SK-N-SH (cell line): ENCODE data around the gene SENP5. TPM values are rescaled to one million over a fixed set of nuclear protein-coding genes. Genes with fewer than 3 reads are reported as not detected.

ENCODE experiments used
- CTCF ChIA-PET: fragments of 300-600, 350-600 bp; formaldehyde crosslinking; extraction: SDS; loops from one replicate; lab custom pipeline; 2021; lab: Yijun Ruan, JAX
- POLR2A ChIA-PET: fragments of 350-600 bp; sonication (Branson Sonifier 250); formaldehyde crosslinking; extraction: SDS; loops from one replicate; lab custom pipeline; 2020; ENCODE audit warnings: antibody characterized with exemption, inconsistent platforms; lab: Yijun Ruan, JAX
- DNase-seq: peaks from one replicate; pipeline ENCODE4 v3.0.0; 2012
- H2AFZ ChIP-seq: fragments of 200-600 bp; sonication (generic); 2 replicates; pipeline ENCODE4 v1.8.1; 2016; ENCODE audit warnings: antibody characterized with exemption, mild to moderate bottlenecking, low read depth
- H3F3A ChIP-seq: fragments of 200-600 bp; sonication (generic); replicated peaks from 2 replicates; pipeline ENCODE3; 2016; ENCODE audit warnings: antibody characterized with exemption, mild to moderate bottlenecking; ENCODE audit not compliant: insufficient read depth
- H3K27ac ChIP-seq, 2 experiments: fragments of 200-500 bp in 1 of 2; fragments of 200-600 bp in 1 of 2; sonication (Bioruptor generic) in 1 of 2; sonication (generic), shearing (Covaris generic) in 1 of 2; 2 replicates each; pipeline versions ENCODE4 v1.5.1 to v1.6.1; 2014 to 2016; ENCODE audit warnings: low read depth in 2 of 2, inconsistent platforms in 1 of 2, low read length in 1 of 2, mild to moderate bottlenecking in 1 of 2, mixed read lengths in 1 of 2
- H3K27me3 ChIP-seq: fragments of 200-600 bp; sonication (generic), shearing (Covaris generic); 2 replicates; pipeline ENCODE4 v1.6.1; 2016; ENCODE audit warnings: mixed run types; ENCODE audit not compliant: insufficient read depth
- H3K36me3 ChIP-seq, 2 experiments: fragments of 200-500 bp in 1 of 2; fragments of 200-600 bp in 1 of 2; sonication (Bioruptor generic) in 1 of 2; sonication (generic) in 1 of 2; replicated peaks in 1 of 2; 2 replicates each; pipeline versions ENCODE3 to v1.5.1; 2014 to 2016; ENCODE audit warnings: low read length in 1 of 2, mild to moderate bottlenecking in 1 of 2; ENCODE audit not compliant: insufficient read depth in 2 of 2, control insufficient read depth in 1 of 2
- H3K4me1 ChIP-seq, 2 experiments: fragments of 200-500 bp in 1 of 2; fragments of 200-600 bp in 1 of 2; sonication (Bioruptor generic) in 1 of 2; sonication (generic), shearing (Covaris generic) in 1 of 2; 2 replicates each; pipeline versions ENCODE4 v1.5.1 to v1.6.1; 2014 to 2016; ENCODE audit warnings: low read depth in 1 of 2, low read length in 1 of 2, mixed run types in 1 of 2; ENCODE audit not compliant: insufficient read depth in 2 of 2, control insufficient read depth in 1 of 2
- H3K4me2 ChIP-seq: fragments of 200-600 bp; sonication (generic), shearing (Covaris generic); 2 replicates; pipeline ENCODE4 v1.6.1; 2017; ENCODE audit warnings: mixed run types
- H3K4me3 ChIP-seq, 2 experiments: fragments of 200-500 bp in 1 of 2; fragments of 200-600 bp in 1 of 2; sonication (Bioruptor generic) in 1 of 2; sonication (generic), shearing (Covaris generic) in 1 of 2; 2 replicates each; pipeline versions ENCODE4 v1.5.1 to v1.8.1; 2014 to 2016; ENCODE audit warnings: low read depth in 2 of 2, inconsistent platforms in 1 of 2, low read length in 1 of 2, mild to moderate bottlenecking in 1 of 2, mixed read lengths in 1 of 2, moderate library complexity in 1 of 2
- H3K79me2 ChIP-seq: fragments of 200-600 bp; sonication (generic); 2 replicates; pipeline ENCODE4 v1.8.1; 2017; ENCODE audit warnings: mild to moderate bottlenecking; ENCODE audit not compliant: insufficient read depth
- H3K9ac ChIP-seq: fragments of 200-600 bp; sonication (generic); 2 replicates; pipeline ENCODE4 v1.6.1; 2017; ENCODE audit warnings: mixed run types
- H3K9me2 ChIP-seq: fragments of 200-600 bp; sonication (generic); 2 replicates; pipeline ENCODE4 v1.6.1; 2017; ENCODE audit warnings: mixed run types
- H3K9me3 ChIP-seq: fragments of 200-600 bp; sonication (generic); 2 replicates; pipeline ENCODE4 v1.6.1; 2017; ENCODE audit warnings: mixed run types, mild to moderate bottlenecking, moderate library complexity
- H4K20me1 ChIP-seq: fragments of 200-600 bp; sonication (generic); 2 replicates; pipeline ENCODE4 v1.6.1; 2017; ENCODE audit warnings: mild to moderate bottlenecking, mixed run types; ENCODE audit not compliant: insufficient read depth
- EP300 ChIP-seq, 2 experiments: IDR thresholded peaks; 2 replicates each; pipeline versions ENCODE4 v1.4.0 to v1.6.1; 2012; ENCODE audit warnings: borderline replicate concordance in 1 of 2, low read depth in 1 of 2, low read length in 1 of 2
- EZH2phosphoT487 ChIP-seq: fragments of 200-600 bp; sonication (generic); IDR thresholded peaks from 2 replicates; pipeline ENCODE4 v1.6.1; 2017; ENCODE audit warnings: low read depth, mixed run types, mild to moderate bottlenecking, antibody characterized with exemption, moderate library complexity, borderline replicate concordance
- FOSL2 ChIP-seq: IDR thresholded peaks from 2 replicates; pipeline ENCODE4 v1.4.0; 2012; ENCODE audit warnings: low read depth, mild to moderate bottlenecking, moderate library complexity, borderline replicate concordance
- FOXJ3 ChIP-seq: sonication (generic); formaldehyde crosslinking; IDR thresholded peaks from 2 replicates; pipeline ENCODE4 v1.5.1; 2020; ENCODE audit warnings: mild to moderate bottlenecking, missing genetic modification reagents
- FOXM1 ChIP-seq: IDR thresholded peaks from 2 replicates; pipeline ENCODE4 v1.4.0; 2012; ENCODE audit warnings: low read depth, mild to moderate bottlenecking
- GABPA ChIP-seq: IDR thresholded peaks from 2 replicates; pipeline ENCODE4 v1.4.0; 2012; ENCODE audit warnings: low read depth, mild to moderate bottlenecking
- GATA2 ChIP-seq: sonication (generic); formaldehyde crosslinking; IDR thresholded peaks from 2 replicates; pipeline ENCODE4 v1.5.0; 2020; ENCODE audit warnings: mild to moderate bottlenecking, missing genetic modification reagents
- JUND ChIP-seq: IDR thresholded peaks from 2 replicates; pipeline ENCODE4 v1.4.0; 2012
- MEF2A ChIP-seq: IDR thresholded peaks from 2 replicates; pipeline ENCODE4 v1.4.0; 2012; ENCODE audit warnings: low read depth, borderline replicate concordance
- MXI1 ChIP-seq: IDR thresholded peaks from 2 replicates; pipeline ENCODE4 v1.6.1; 2012; ENCODE audit warnings: mild to moderate bottlenecking, low read depth, low read length, improper control_type of control experiment
- NFIC ChIP-seq: IDR thresholded peaks from 2 replicates; pipeline ENCODE4 v1.4.0; 2012; ENCODE audit warnings: borderline replicate concordance
- RAD21 ChIP-seq: IDR thresholded peaks from 2 replicates; pipeline ENCODE4 v1.6.1; 2012; ENCODE audit warnings: mild to moderate bottlenecking, low read length
- RCOR1 ChIP-seq: fragments of 150-350 bp; IDR thresholded peaks from 2 replicates; pipeline ENCODE4 v1.6.1; 2017; ENCODE audit warnings: antibody characterized with exemption, low read length
- RFX5 ChIP-seq: IDR thresholded peaks from 2 replicates; pipeline ENCODE4 v1.6.1; 2012; ENCODE audit warnings: mild to moderate bottlenecking, improper control_type of control experiment, low read length
- SMC3 ChIP-seq: IDR thresholded peaks from 2 replicates; pipeline ENCODE4 v1.6.1; 2012; ENCODE audit warnings: low read depth, low read length, improper control_type of control experiment
- TAF1 ChIP-seq: IDR thresholded peaks from 2 replicates; pipeline ENCODE4 v1.6.1; 2012; ENCODE audit warnings: low read depth, mild to moderate bottlenecking, low read length, moderate library complexity, borderline replicate concordance
- TCF12 ChIP-seq: IDR thresholded peaks from 2 replicates; pipeline ENCODE4 v1.4.0; 2012
- YY1 ChIP-seq: IDR thresholded peaks from 2 replicates; pipeline ENCODE4 v1.4.0; 2012; ENCODE audit warnings: low read depth, mild to moderate bottlenecking
- ZBTB33 ChIP-seq: IDR thresholded peaks from 2 replicates; pipeline ENCODE4 v1.4.0; 2012; ENCODE audit warnings: low read depth, borderline replicate concordance
- WGBS: methylation state at CpG from one replicate; pipeline ENCODE4 v1.1.6; 2017; ENCODE audit warnings: low lambda C conversion rate; 5-methylcytosine and 5-hydroxymethylcytosine counted together
- polyA plus RNA-seq, 3 experiments: library from polyadenylated mRNA; depleted of rRNA; stranded (reverse); fragments of >200 nt; gene quantifications; 2 replicates each; pipeline ENCODE4 v1.2.3, GENCODE V29; 2012
- TF ChIP-seq, protein P1 (sequence below): fragments of 150-350 bp; IDR thresholded peaks from 2 replicates; pipeline ENCODE4 v1.6.1; 2017; ENCODE audit warnings: antibody characterized with exemption, low read length, low read depth, borderline replicate concordance
- TF ChIP-seq, protein P2 (sequence below): IDR thresholded peaks from 2 replicates; pipeline ENCODE4 v1.4.0; 2012; ENCODE audit warnings: low read depth, borderline replicate concordance

SENP5 gene
- polyA plus RNA-seq, 1 of the 3 experiments (the other 2 are of a cell fraction) = 7.5 TPM

DNA sequence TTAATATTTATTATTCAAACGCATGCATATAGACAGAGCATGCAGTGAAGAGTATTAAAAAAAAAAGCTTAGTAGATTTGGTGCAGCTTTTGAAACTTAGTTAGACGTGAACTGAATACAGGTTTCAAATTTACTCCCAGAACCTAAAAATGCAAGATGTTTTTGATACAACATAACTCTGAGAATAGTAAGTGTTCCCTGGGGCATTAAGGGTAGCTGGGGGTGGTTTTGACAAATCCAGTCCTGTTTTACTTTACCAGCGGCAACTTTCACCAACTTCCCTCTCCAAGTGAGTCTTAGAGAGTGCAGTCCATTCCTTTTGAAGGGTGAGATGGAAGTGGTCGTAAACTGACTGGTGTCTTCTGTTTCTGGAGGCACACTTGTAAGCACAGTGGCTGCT, 63.4 kb downstream of the SENP5 start:
- no peak overlapping the region for H2AFZ ChIP-seq
- H3K9me3 ChIP-seq = no peaks in the 10 kb centered on the region
- peaks cover 43 to 76% of the 10 kb centered on the region in 2 experiments for H3K36me3 ChIP-seq
- no peaks in the 10 kb centered on the region for H3K27me3 ChIP-seq
- H3K4me3 ChIP-seq = no peak overlapping the region
- no peak overlapping the region for H3K9ac ChIP-seq
- H3K27ac ChIP-seq = no peak overlapping the region
- peaks cover 20% of the 10 kb centered on the region for H3F3A ChIP-seq
- no peaks in the 10 kb centered on the region for H3K4me1 ChIP-seq
- no peak for TF ChIP-seq MEF2A
- TF ChIP-seq, protein P1, sequence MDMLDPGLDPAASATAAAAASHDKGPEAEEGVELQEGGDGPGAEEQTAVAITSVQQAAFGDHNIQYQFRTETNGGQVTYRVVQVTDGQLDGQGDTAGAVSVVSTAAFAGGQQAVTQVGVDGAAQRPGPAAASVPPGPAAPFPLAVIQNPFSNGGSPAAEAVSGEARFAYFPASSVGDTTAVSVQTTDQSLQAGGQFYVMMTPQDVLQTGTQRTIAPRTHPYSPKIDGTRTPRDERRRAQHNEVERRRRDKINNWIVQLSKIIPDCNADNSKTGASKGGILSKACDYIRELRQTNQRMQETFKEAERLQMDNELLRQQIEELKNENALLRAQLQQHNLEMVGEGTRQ = no peak
- TF ChIP-seq TAF1 = no peak
- no peak for TF ChIP-seq FOSL2
- no peak for TF ChIP-seq EP300 (IDR thresholded peaks at IDR 0.05; ENCODE audit: borderline replicate concordance in 1 of 2, low read depth in 1 of 2, low read length in 1 of 2)
- TF ChIP-seq TCF12 = no peak
- H3K79me2 ChIP-seq = no peaks in the 10 kb centered on the region
- no peak overlapping the region for H3K4me2 ChIP-seq
- H3K9me2 ChIP-seq = no peaks in the 10 kb centered on the region
- no peaks in the 10 kb centered on the region for H4K20me1 ChIP-seq
- 97% methylated on average over 4 of the region's 4 CpGs for WGBS
- CTCF ChIA-PET = interaction anchor here (1.3 kb wide), 1 partner anchor 11 kb away, joined by 6 read pairs; the partner anchor contains the start of gene NCBP2
- no peak for DNase-seq
- POLR2A ChIA-PET = no interaction called here

DNA sequence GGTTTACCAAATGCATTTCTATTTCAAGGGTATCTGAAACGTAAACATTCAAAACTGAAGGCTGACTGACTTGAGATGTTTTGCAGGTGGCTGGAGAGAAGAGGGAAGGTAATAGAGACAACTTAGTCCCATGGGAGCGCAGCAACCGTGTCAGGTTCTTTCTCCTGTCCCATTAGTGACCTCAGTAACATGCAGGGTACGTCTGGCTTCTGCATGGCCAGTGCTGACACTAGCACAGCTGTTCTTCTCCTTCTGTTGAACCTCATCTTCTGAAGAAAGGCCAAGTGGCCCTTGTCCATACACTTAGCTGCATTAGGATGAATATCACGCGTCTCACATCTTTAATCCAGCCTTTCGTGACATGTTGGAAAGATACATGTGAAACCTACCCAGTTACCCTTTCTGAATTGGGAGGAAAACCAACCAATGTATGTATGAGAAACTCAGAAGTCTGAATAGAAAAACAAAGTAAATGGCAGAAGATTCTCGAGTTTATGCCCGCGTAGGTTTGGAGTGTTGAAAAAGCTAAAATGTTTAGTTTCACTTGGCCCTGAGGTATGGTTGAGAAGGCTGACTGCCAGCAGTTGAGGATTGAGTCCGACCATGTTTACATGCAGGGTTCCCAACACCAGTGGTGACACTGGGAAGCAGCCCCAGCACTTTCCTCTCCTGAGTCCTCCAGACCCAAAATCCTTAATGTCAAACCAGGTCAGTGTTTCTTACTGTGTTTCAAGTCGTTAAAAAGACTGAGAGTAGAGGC, 64.3 kb downstream of the SENP5 start:
- no peaks in the 10 kb centered on the region for H3K27me3 ChIP-seq
- H3F3A ChIP-seq = peaks cover 20% of the 10 kb centered on the region
- no peak overlapping the region for H3K27ac ChIP-seq
- no peaks in the 10 kb centered on the region for H4K20me1 ChIP-seq
- H3K36me3 ChIP-seq = peaks cover 52 to 85% of the 10 kb centered on the region in 2 experiments
- H3K9me3 ChIP-seq = no peaks in the 10 kb centered on the region
- no peaks in the 10 kb centered on the region for H3K9me2 ChIP-seq
- H2AFZ ChIP-seq = no peak overlapping the region
- POLR2A ChIA-PET = no interaction called here
- H3K4me3 ChIP-seq = no peak overlapping the region
- H3K9ac ChIP-seq = no peak overlapping the region
- DNase-seq = no peak
- CTCF ChIA-PET = interaction anchor here (1.3 kb wide), 1 partner anchor 10 kb away, joined by 6 read pairs; the partner anchor contains the start of gene NCBP2
- H3K79me2 ChIP-seq = peaks cover 2% of the 10 kb centered on the region; the same call in 1 of the 2 replicates
- H3K4me1 ChIP-seq = no peaks in the 10 kb centered on the region
- 90% methylated on average over 12 of the region's 12 CpGs for WGBS
- no peak overlapping the region for H3K4me2 ChIP-seq
- no peak for TF ChIP-seq FOSL2
- no peak for TF ChIP-seq RFX5
- no peak for TF ChIP-seq FOXJ3 (CRISPR knock-in tag)
- no peak for TF ChIP-seq FOXM1
- TF ChIP-seq NFIC = no peak
- TF ChIP-seq GABPA = no peak
- TF ChIP-seq, protein P2, sequence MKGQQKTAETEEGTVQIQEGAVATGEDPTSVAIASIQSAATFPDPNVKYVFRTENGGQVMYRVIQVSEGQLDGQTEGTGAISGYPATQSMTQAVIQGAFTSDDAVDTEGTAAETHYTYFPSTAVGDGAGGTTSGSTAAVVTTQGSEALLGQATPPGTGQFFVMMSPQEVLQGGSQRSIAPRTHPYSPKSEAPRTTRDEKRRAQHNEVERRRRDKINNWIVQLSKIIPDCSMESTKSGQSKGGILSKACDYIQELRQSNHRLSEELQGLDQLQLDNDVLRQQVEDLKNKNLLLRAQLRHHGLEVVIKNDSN = no peak
- no peak for TF ChIP-seq YY1
- no peak for TF ChIP-seq SMC3
- no peak for TF ChIP-seq MEF2A
- no peak for TF ChIP-seq GATA2 (CRISPR knock-in tag)
- TF ChIP-seq RCOR1 = no peak
- TF ChIP-seq MXI1 = no peak
- no peak for TF ChIP-seq EZH2phosphoT487
- no peak for TF ChIP-seq ZBTB33
- TF ChIP-seq JUND = no peak
- no peak for TF ChIP-seq RAD21
